Measurements from ENCODE around the gene BCL2L12.

DNA sequence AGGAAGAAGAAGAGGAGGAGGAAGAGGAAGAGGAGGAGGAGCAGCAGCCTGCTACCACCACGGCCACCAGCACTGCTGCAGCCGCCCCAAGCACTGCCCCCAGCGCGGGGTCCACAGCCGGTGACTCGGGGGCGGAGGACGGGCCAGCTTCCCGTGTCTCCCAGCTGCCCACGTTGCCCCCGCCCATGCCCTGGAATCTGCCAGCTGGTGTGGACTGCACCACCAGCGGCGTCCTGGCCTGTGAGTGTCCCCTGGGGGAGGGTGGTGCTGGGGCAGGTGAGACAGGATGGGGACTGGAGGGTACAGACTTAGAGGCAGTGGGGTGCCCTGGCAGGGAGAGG, 12.3 kb upstream of the BCL2L12 start:
- TF ChIP-seq, protein P1, sequence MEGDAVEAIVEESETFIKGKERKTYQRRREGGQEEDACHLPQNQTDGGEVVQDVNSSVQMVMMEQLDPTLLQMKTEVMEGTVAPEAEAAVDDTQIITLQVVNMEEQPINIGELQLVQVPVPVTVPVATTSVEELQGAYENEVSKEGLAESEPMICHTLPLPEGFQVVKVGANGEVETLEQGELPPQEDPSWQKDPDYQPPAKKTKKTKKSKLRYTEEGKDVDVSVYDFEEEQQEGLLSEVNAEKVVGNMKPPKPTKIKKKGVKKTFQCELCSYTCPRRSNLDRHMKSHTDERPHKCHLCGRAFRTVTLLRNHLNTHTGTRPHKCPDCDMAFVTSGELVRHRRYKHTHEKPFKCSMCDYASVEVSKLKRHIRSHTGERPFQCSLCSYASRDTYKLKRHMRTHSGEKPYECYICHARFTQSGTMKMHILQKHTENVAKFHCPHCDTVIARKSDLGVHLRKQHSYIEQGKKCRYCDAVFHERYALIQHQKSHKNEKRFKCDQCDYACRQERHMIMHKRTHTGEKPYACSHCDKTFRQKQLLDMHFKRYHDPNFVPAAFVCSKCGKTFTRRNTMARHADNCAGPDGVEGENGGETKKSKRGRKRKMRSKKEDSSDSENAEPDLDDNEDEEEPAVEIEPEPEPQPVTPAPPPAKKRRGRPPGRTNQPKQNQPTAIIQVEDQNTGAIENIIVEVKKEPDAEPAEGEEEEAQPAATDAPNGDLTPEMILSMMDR (IDR thresholded peaks at IDR 0.05): no peak
- no peak for TF ChIP-seq POLR2A (IDR thresholded peaks at IDR 0.05)
